Renal cortical epithelial cell (primary cell): ENCODE measurements around the gene NEDD4. TPM values are rescaled to one million over a fixed set of nuclear protein-coding genes. Genes with fewer than 3 reads are reported as not detected.
"Not testable (repeated sequence)": the region's sequence is repeated elsewhere in the genome, so short reads cannot be mapped to it uniquely, and the experiment has no call there.

ENCODE experiments used
- DNase-seq: peaks from one replicate; pipeline ENCODE4 v3.0.0-alpha.2; 2011; ENCODE audit warnings: low read depth
- total RNA-seq: library from RNA; depleted of rRNA; stranded (reverse); fragments of >200 nt; gene quantifications from 2 replicates; pipeline ENCODE4 v1.2.3, GENCODE V29; 2014

Gene NEDD4
- total RNA-seq, 1 donor from 2014 or later = 26.6 TPM

DNA sequence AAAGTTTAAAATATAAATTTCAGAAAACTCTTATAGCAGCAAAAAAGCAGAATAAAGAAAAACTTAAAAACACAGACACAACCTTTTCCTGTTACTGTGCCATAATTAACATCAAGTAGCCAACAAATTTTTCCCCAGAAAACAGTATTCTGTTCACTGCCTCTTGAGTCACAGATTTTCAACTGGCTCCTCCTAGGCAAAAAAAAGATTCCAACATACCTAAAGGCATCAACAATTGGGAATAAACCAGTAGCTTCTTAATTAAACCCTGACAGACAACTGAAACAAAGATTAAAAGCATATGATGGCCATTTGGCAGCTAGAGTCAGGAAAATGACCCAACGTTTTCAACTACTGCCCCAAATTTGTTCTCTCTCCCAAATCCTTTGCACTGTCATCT is 10.9 kb upstream of the NEDD4 start:
- not testable (repeated sequence) for DNase-seq

DNA sequence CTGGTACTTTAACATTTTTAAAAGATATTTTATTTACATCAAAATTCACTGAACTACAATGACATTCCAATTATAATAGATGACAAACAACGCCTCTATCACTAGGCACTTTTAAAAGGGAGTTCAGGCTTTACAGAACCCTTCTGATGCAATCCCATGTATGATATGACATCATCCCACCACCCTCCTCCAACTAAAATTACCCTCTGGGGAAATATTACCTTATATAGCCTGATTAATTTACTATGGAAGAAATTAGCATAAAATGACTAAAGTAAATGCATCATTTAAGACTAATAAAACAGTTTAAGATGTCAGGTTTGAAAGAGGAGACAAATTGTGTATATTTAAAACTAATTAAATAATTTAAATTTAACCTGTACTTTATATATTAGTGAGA is 10.4 kb upstream of the NEDD4 start:
- not testable (repeated sequence) for DNase-seq

DNA sequence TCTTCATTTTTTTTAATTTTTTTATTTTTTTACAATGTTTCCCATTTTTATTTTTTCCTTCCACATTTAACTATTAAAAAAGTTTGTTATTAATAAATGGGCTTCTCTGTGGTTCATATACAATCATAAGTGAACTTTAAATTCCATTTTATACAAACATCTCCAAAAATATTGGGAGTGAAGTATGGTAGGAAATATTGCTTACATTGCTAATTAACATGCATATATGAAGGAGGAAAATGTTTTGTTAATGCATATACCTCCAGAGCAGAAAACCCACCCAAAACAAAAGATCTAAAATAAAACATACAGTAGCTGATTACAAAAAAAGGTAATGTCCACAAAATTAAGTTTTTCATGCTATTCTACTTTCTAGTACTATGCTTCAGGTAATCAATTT is 9.9 kb upstream of the NEDD4 start:
- not testable (repeated sequence) for DNase-seq

DNA sequence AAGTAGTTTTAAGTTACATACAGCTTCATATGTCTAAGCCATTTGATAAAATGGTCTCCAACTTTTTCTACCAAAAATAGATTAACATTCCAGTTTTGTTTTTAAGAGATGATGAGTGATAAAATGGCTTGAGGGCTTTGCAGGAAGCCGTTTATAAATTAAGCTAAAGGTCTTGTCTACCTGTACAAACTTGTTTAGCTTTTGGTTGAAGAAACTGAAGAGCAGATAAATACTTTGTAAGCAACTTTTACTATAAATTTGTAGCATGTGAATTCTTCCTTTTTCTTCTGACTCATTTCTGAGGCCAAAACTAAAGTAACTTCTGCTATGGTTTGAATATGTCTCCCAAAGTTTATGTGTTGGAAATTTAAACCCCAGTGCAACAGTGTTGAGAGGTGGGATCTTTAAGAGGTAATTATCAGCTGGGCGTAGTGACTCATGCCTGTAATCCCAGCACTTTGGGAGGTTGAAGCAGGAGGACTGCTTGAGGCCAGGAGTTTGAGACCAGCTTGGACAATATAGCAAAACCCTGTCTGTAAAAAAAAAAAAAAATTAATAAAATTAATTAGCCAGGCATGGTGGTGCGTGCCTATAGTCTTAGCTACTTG is 8.2 kb upstream of the NEDD4 start:
- DNase-seq = no peak

DNA sequence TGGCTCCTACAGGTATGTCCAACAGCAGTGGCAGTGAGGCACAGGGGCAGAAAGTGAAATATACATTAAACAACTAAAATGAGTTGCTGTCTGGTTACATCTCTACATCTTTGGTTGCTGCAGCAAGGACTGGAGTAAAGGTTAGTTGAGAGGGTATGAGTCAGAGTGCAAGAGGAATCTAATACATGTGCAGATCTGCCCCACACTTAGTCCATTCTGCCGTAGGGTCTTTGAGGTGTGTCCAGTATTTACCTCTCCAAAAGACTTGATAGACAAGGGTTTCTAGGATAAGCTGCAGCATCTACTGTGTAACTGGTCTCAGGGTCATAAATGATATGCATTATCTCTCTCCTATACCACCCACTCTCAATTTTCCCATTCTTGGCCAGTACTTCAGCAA is 6.2 kb upstream of the NEDD4 start:
- DNase-seq = no peak

DNA sequence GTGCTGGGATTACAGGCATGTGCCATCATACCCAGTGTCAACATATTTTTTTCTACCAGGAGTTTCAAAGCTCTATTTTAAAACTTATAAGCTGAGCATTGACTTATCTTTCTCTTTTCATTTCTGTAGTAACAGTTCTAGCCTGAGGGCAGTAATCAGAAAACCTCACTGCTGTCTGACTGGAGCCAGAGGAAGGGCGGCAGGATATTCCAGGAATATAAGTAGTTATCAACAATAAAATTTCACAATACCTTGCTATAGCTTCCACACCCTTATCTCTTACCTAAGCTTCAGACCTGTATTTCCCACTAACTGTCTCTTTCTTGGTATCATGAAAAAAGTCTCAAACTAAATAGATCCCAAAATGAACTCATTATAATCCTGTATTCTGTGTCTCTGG is 5.1 kb upstream of the NEDD4 start:
- DNase-seq = no peak

DNA sequence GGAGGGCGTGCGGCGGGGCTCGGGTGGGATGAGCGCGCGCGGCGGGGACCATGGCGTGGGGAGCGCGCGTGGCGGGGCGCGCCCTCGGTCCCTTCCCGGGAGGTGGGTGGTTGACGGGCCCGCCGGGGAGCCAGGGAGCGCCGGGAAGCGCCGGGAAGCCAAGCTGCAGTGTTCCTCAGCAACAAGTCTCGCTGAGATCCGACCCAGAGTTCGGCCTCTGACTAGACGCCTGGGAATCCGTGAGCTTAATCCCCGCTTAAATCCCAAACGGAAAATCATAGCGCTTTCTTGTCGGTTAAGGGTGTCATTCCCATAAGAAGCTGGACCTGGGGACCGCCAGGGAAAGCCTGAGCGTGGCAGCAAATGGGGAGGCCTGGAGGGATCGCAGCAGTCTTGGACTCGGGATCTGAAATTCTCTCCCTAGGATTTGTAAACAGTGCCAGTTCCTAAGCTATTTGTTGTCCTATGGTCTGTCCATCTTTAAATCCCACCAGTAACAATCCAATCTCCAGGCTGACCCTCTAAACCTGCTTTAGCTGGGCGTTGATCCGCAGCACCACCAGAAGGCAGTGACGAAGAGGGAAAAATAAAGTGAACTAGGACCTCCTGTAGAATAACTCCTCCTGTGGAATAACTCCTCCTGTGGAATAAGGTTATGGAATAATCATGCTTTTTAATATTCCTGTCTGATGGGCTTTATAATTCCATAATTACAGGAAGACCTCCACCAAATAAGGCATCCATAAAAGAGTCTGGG is 570 bp upstream of the NEDD4 start:
- DNase-seq = peak; percentile 50

DNA sequence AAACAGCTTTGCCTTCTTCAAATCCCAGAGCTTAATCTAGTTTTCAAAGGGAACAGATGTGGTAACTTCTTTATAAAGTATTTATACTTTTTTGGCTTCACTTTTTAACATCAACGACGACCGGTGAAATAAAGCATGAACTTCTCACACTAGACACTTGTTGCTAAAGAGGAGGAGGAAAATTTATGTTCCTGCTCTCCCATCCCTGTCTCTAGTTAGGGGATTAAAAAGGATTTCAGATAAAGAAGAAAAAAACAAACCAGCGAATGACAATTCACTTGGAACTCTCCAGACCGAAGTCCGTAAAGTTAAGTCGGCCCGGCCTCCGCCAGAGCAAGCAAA is 672 bp downstream of the NEDD4 start:
- peak; percentile 42 for DNase-seq

DNA sequence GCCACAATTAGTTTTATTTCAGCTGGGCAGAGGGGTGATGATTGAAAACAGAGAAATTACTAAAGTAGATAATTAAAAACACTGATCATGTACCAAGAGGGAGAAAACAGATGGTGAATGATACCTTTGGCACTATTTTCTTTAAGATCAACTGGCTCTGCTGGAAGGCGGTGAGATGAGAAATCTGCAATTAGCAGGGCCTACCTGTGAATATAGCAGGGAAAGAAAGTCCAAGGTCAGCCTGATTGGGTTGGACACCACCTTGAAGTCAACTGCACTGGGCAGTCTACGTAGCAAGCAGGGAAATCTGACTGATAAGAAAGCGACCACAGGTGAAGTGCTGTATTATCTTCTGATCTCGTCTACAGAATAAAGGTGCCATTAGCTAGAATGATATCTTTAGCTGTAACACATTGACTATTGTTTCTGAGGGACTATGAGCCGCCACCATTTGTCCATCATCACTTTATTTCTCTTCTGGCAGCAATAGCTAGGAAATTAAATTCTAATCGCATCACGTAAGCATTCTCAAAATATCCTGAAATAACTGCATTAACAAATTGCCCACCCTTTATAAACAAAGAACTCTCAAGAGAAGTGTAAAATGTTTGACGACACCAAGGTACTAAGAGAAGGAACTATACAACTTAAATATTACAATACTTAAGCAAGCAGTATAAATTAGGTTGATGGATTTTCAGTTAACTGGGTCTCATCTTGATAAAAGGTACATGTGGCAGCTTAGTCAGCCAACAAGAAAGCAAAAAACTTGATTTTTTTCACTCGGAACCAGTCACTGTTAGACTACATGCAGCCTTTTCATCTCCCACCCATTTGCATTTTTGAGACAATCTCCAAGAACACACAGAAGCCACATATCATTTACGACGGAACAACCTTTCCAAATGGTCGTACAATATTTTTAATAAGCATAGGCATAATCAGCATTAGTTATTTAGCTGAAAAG is 1.3 kb downstream of the NEDD4 start:
- DNase-seq = no peak

DNA sequence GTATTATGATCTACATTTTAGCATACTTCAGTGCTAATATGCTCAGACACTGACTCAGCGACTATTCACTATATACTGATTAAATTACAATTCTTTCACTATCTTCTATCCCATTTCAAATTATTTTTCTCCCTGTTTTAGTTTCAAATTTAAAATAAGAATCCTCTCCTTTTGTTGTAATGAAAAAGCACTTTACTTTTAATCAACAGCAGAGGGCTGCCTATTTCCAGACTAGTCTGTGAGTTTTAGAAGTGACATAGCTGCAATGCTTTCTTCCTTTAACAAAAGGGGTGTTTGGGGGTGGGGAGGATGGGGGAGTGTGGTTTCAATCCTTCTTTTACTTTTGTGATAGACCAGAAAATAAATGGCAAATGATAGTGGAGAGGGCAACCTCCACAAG is 2.4 kb downstream of the NEDD4 start:
- DNase-seq = no peak

DNA sequence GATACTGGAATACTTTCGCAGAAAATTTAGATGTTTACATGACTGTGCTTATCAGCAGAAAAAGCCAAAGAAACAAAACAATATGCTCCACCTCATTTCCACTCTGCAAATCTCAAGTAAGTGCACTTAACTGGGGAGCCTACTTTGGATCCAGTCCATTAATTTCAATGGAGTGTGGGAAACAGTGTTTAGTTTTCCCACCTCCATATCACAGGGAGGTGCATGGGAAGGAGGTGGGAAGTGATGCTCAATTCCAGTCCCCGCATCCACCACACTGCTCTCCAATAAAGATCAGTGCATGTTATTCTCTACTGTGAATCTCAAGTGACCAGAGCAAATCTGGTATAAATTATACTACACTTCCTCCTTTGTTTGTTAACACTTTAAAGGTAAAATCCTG is 2.9 kb downstream of the NEDD4 start:
- DNase-seq = no peak

DNA sequence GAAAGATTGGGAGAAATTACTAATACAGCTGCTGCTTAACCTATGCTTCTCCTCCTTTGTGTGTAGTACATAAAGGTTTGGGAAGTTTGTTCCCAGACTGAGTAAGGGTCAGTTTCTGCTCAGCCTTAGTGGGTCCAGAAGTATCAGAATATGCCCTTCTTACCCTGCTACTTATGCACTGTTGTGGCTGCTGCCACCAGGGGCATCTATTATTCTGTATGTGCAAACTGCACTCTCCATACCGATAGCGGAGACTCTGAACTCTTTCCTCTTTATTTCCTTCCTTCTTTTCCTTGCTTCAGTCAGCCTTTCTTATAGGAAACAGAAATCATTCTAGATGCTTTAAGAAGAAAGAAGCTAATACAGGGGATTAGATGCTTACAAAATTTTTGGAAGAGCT is 4.0 kb downstream of the NEDD4 start:
- no peak for DNase-seq

DNA sequence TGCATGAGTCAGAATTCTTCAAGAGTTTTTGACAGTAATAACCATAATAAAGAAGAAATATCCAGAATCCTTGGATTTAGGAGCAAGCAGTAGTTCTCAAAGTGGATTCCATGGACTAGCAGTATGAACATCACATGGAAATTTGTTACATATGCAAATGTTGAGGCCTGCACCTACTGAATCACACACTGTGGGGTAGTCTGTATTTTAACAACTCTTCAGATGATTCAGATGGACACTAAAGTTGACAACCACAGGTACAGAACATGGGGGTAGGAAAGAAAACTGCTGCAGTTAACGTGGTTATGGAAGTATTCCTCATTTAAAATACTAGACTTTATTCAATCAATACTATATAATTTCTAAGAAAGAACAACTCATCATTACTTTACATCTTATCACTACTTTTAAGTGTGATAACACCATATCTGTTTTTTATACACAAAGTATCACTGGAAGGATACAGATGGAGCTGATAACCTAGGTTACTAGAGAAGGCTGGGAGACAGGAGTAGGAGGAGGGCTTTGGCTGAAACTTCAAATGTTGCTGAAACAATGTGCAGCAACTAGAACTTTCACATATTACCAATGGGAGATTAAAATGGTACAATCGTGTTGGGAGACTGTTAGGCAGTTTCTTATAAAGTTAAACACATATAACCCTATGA is 11.7 kb downstream of the NEDD4 start:
- no peak for DNase-seq

DNA sequence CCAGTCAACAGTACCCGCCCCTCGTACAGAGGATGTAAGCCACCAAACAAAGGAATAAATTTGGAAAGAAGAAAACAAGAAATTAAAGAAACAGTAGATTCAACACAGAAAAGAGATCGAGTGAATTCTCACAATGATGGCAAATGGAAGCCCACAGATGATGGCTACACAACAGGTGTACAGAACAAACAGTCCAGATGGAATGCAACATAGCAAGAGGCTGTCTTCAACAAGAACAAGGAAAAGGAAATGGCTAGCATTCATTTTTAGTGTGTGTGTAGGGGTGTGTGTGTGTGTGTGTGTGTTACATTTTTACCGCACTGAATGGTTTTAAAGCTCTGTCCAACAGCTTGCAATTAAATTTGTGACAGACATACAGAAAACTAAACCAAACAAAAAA is 12.9 kb downstream of the NEDD4 start:
- DNase-seq = no peak

DNA sequence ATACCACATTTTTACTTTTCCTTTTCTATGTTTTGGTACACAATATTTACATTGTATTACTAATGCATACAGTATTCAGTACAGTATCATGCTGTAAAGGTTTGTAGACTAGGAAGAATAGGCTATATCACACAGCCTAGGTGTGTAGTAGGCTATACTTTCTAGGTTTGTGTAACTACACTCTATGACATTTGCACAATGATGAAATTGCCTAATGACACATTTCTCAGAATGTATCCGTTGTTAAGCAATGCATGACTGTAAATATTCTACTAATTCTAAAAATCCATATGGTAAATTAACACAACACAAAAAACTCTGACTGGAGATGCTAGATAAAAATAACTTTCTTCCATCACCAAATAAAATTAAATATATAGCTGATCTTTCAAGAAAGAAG is 16.2 kb downstream of the NEDD4 start:
- no peak for DNase-seq

DNA sequence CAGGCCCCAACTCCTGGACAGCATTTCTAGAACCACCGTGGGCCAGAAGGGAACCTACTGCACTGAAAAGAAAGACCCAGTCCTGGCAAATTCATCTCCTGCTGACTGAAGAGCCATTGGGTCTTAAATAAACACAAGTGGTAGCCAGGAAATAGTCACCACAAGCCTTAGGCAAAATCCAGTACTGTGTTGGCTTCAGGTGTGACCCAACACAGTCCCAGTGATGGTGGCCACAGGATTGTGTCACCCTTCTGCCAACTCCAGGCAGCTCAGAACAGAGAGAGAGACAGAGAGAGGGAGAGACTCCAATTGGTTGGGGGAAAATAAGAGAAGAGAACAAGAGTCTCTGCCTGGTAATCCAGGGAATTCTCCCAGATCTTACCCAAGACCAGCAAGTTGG is 23.1 kb downstream of the NEDD4 start:
- DNase-seq = peak; percentile 21

DNA sequence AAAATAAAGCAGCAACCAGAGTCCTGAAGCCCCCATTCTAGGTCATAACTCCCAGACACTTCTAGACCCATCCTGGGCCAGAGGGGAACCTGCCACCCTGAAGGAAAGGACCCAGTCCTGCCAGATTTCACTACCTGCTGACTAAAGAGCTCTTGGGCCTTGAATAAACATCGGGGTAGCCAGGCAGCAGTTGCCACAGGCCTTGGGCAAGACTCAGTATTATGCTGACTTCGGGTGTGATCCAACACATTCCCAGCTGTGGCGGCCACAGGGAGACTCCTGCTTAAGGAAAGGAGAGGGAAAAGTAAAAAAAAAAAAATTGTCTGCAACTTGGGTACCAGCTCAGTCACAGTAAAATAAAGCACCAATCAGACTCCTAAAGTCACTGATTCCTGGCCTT is 23.8 kb downstream of the NEDD4 start:
- peak; percentile 39 for DNase-seq

DNA sequence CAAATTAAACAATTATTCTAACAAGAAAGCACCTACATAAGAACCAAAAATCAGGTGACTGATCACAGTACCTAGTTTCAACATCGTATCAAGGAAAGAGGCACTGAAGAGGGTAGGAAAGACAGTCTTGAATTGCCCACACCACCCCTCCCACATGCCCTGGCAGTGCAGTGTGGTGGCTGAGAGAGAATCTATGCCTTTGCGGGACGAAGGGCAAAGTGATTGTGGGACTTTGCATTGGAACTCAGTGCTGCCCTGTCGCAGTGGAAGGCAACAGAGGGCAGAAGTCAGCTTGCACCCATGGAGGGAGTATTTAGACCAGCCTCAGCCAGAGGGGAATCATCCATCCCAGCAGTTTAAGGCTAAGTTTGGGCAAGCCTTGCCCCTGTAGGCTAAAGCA is 24.5 kb downstream of the NEDD4 start:
- no peak for DNase-seq

DNA sequence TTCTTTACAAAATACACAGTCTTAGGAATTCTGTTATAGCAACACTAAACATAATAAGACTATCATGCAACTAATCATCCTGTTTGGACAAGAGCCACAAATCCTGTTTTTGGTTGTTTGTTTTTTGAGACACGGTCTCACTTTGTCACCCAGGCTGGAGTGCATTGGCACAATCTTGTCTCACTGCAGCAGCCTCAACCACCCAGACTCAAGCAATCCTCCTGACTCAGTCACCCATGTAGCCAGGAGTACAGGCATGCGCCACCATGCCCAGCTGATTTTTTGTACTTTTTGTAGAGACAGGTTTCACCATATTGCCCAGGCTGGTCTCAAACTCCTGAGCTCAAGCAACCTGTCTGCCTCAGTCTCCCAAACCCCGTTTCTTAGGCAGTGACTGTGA is 28.3 kb downstream of the NEDD4 start:
- no peak for DNase-seq

DNA sequence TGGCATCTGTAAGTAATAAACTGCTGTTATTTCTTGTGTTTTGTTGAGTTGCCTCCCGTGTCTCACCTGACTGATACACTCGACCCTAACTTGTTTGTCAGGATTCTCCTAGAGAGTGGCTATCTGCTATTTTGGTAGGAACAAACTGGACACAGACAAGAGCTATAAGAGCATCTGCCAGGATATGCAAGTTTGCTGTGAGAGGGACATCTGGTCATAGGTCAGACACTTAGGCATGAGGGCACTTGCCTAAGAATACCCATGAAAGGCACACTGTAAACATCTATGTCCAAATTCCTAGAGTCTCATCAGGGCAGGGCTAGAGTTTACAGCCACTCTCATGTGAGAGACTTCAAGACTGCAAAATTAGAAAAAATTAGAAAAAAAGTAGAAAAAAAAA is 32.5 kb downstream of the NEDD4 start:
- DNase-seq = no peak

DNA sequence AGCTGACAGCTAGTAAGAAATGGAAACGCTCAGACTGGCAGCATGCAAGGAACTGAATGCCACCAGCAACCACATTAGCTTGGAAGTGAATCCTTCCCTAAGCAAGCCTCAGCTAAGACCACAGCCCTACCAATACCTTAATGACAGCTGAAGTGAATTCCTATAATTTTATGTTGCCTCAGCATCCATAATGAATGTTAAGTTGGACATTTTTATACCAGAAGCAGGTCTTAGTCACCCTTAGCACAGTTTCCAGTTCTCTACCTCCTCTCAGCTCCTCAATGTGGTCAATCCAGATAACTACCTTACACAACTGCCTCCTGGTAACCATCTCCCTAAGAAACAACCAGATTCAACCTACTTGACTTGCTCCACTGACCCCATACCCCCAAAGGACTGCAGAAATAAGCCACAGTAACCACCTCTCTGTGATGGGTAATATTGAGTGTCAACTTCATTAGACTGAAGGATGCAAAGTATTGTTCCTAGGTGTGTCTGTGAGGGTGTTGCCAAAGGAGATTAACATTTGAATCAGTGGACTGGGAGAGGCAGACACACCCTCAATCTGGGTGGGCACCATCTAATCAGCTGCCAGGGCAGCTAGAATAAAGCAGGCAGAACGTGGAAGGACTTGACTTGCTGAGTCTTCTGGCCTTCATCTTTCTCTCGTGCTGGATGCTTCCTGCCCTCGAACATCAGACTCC is 33.5 kb downstream of the NEDD4 start:
- peak; percentile 39 for DNase-seq

DNA sequence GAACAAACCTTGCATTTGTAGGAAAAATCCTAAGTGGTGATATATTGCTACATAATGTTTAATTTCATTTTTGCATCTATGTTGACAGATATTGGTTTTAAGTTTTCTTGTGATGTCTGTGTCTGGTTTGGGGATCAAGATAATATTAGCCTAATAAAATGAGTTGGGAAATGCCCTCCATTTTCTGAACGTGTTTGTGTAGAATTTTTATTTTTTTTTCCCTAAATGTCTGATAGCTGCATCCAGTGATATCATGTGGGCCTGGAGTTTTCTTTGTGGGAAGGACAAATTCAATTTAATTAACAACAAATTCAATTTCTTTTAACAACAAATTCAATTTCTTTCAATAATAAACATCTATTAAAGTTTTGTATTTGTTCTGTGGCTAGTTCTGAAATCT is 35.1 kb downstream of the NEDD4 start:
- DNase-seq = no peak
